HG03520 (cell line): ENCODE measurements around the gene ZNF892.
"Not testable (repeated sequence)": the region's sequence is repeated elsewhere in the genome, so short reads cannot be mapped to it uniquely, and the experiment has no call there.

Source experiments
- ATAC-seq: cut with Tn5 transposase; IDR thresholded peaks from one replicate; pipeline ENCODE4 v1.9.1; 2021; ENCODE audit warnings: mild to moderate bottlenecking, moderate library complexity; ENCODE audit not compliant: unreplicated experiment

The ZNF892 gene

GRCh38 chr2:95220449-95220848 lies 13.1 kb downstream of the ZNF892 start:
- ATAC-seq: no peak

GRCh38 chr2:95225658-95226057 lies 18.3 kb downstream of the ZNF892 start:
- no peak for ATAC-seq

- ATAC-seq: no peak
These were observed 24.4 kb downstream of the ZNF892 start for GRCh38 chr2:95231723-95232122.

DNA sequence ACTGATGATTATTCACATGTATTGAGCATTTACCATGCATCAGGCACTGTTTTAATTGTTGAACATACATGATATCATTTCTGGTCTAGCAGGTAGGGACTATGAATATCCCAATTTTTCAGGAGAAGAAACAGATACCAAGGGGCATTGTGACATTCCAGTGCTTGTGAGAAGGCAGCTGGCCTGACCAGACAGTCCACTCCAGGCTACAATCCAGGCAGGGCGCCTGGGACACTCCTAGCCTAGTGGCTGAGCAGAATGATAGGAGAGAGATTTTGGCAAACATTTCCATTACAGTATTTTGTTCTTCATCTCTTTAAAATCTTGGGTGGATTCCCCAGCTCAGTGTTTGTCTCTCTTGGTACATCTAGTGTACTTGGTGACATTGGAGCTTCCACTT lies 24.9 kb downstream of the ZNF892 start:
- no peak for ATAC-seq

DNA sequence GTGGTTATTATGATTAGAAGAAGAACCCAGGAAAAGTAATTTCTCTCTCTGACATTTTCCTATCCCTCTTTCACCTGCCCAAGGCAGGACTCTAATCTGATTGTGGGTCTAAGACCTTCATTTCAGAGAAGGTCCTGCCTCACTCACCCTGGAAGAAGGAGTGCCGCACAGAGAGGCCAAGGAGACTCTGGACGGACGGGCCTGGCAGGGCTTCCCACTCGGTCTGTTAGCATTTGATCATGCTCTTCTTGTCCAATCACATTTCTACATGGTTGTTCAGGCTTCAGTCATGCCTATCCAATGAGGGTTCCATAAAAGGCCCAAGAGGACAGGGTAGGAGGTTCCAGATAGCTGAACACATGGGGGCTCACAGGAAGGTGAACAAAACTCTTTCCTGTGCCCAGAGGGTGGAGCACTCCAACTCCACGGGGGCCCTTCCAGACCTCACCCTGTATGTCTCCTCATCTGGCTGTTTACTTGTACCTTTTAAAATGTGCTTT lies 27.0 kb downstream of the ZNF892 start:
- ATAC-seq: no peak

DNA sequence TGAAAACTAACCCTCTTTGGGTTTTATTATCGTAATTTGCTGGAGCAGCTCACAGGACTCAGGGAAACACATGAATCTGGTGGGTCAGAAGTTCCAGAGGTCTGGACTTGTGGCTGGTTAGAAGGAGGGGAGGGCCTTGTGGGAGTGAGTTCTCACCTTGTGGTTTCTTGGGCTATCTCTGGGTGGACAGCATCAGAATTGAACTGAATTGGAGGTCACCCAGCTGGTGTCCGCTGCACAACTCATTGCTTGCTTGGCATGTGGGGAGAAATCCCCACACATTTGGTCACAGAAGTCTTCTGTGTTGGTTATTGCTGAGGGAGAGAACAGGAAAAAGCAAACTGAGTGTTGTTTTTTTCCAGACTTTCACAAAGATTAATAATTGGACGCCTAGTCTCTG lies 27.5 kb downstream of the ZNF892 start:
- ATAC-seq: no peak

DNA sequence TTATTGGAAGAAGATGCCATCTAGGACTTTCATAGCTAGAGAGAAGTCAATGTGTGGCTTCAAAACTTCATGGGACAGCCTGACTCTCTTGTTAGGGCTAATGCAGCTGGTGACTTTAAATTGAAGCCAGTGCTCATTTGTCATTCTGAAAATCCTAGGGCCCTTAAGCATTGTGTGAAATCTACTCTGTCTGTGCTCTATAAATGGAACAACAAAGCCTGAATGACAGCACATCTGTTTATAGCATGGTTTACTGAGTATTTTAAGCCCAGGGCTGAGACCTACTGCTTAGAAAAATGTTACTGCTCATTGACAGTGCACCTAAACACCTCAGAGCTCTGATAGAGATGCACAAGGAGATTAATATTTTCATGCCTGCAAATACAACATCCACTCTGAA lies 30.8 kb downstream of the ZNF892 start:
- no peak for ATAC-seq

- ATAC-seq: no peak
These were observed 32.8 kb downstream of the ZNF892 start for GRCh38 chr2:95240091-95240490.

GRCh38 chr2:95240556-95240955 lies 33.2 kb downstream of the ZNF892 start:
- no peak for ATAC-seq

DNA sequence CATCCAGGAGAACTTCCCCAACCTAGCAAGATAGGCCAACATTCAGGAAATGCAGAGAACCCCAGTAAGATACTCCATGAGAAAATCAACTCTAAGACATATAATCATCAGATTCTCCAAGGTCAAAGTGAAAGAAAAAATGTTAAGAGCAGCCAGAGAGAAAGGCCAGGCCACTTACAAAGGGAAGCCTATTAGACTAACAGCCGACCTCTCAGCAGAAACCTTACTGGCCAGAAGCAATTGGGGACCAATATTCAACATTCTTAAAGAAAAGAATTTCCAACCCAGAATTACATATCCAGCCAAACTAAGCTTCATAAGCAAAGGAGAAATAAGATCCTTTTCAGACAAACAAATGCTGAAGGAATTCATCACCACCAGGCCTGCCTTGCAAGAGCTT lies 34.8 kb downstream of the ZNF892 start:
- ATAC-seq: not testable (repeated sequence)
